DOHH2 (cell line): ENCODE measurements around the gene RABGAP1.

ENCODE experiments used
- H3F3A ChIP-seq: fragments of 200-600 bp; sonication (generic), shearing (Covaris generic); 2 replicates; pipeline ENCODE4 v1.6.0; 2016; ENCODE audit warnings: antibody characterized with exemption, mild to moderate bottlenecking; ENCODE audit not compliant: control insufficient read depth, insufficient read depth
- H3K27ac ChIP-seq: fragments of 200-600 bp; sonication (generic); 2 replicates; pipeline ENCODE4 v1.5.1; 2014; ENCODE audit warnings: low read depth, mild to moderate bottlenecking, low read length, moderate library complexity
- H3K27me3 ChIP-seq: fragments of 200-600 bp; sonication (generic); 2 replicates; pipeline ENCODE4 v1.6.1; 2014; ENCODE audit warnings: mild to moderate bottlenecking, low read length, mixed read lengths; ENCODE audit not compliant: control insufficient read depth
- H3K36me3 ChIP-seq: fragments of 200-600 bp; sonication (generic); 2 replicates; pipeline ENCODE4 v1.6.1; 2014; ENCODE audit warnings: mild to moderate bottlenecking, low read length, moderate library complexity, mixed read lengths; ENCODE audit not compliant: control insufficient read depth
- H3K4me1 ChIP-seq: fragments of 200-600 bp; sonication (generic); 2 replicates; pipeline ENCODE4 v1.6.1; 2014; ENCODE audit warnings: mild to moderate bottlenecking, low read length, mixed read lengths; ENCODE audit not compliant: control insufficient read depth
- H3K4me2 ChIP-seq: fragments of 200-600 bp; sonication (generic); 2 replicates; pipeline ENCODE4 v1.6.0; 2014; ENCODE audit warnings: mild to moderate bottlenecking, low read length, moderate library complexity
- H3K4me3 ChIP-seq: fragments of 200-600 bp; sonication (generic); 2 replicates; pipeline ENCODE4 v1.5.1; 2014; ENCODE audit warnings: mild to moderate bottlenecking, low read length, mixed read lengths
- H3K79me2 ChIP-seq: fragments of 200-600 bp; sonication (generic); 2 replicates; pipeline ENCODE4 v1.6.1; 2014; ENCODE audit warnings: mild to moderate bottlenecking, low read length, mixed read lengths; ENCODE audit not compliant: control insufficient read depth
- H3K9me2 ChIP-seq: fragments of 200-600 bp; sonication (generic); replicated peaks from 2 replicates; pipeline ENCODE4 v1.6.1; 2014; ENCODE audit warnings: mild to moderate bottlenecking, low read length, mixed read lengths; ENCODE audit not compliant: control insufficient read depth
- H3K9me3 ChIP-seq: fragments of 200-600 bp; sonication (generic); 2 replicates; pipeline ENCODE4 v1.6.1; 2014; ENCODE audit warnings: antibody characterized with exemption, low read length, mixed read lengths; ENCODE audit not compliant: control insufficient read depth, insufficient read depth
- H4K20me1 ChIP-seq: fragments of 200-600 bp; sonication (generic); 2 replicates; pipeline ENCODE4 v1.6.0; 2014; ENCODE audit warnings: low read depth, mild to moderate bottlenecking, antibody characterized with exemption, low read length, moderate library complexity; ENCODE audit not compliant: control insufficient read depth, insufficient read depth
- CTCF ChIP-seq: fragments of 200-600 bp; sonication (generic); IDR thresholded peaks from one replicate; pipeline ENCODE4 v1.5.1; 2014; ENCODE audit warnings: antibody characterized with exemption, mild to moderate bottlenecking, low read depth, low read length; ENCODE audit not compliant: poor library complexity, severe bottlenecking
- EZH2phosphoT487 ChIP-seq: fragments of 200-600 bp; sonication (generic); IDR thresholded peaks from 2 replicates; pipeline ENCODE4 v1.6.1; 2017; ENCODE audit warnings: borderline replicate concordance, mild to moderate bottlenecking, antibody characterized with exemption, low read length, moderate library complexity, mixed read lengths

Gene RABGAP1

GRCh38 chr9:123053046-123053445, 112.2 kb downstream of the RABGAP1 start:
- Histone ChIP-seq H4K20me1 (no peaks in the 10 kb centered on the region), H3K9me2 (no peaks in the 10 kb centered on the region), H3K27me3 (no peaks in the 10 kb centered on the region), H3K36me3 (peaks cover 15% of the 10 kb centered on the region), H3K9me3 (no peaks in the 10 kb centered on the region), H3K4me2 (no peak overlapping the region), H3F3A (peaks cover 8% of the 10 kb centered on the region; the same call in 1 of the 2 replicates), H3K27ac (no peak overlapping the region), H3K4me1 (peaks cover 20% of the 10 kb centered on the region), H3K79me2 (no peaks in the 10 kb centered on the region), H3K4me3 (no peak overlapping the region)
- no peak for TF ChIP-seq CTCF
- no peak for TF ChIP-seq EZH2phosphoT487

- peaks cover 15% of the 10 kb centered on the region for H3K36me3 ChIP-seq
- no peak for TF ChIP-seq EZH2phosphoT487
- peaks cover 20% of the 10 kb centered on the region for H3K4me1 ChIP-seq
- no peaks in the 10 kb centered on the region for H3K9me3 ChIP-seq
- no peaks in the 10 kb centered on the region for H4K20me1 ChIP-seq
- no peaks in the 10 kb centered on the region for H3K79me2 ChIP-seq
- no peak overlapping the region for H3K4me2 ChIP-seq
- no peaks in the 10 kb centered on the region for H3K27me3 ChIP-seq
- H3K4me3 ChIP-seq, result no peak overlapping the region
- H3F3A ChIP-seq, result peaks cover 8% of the 10 kb centered on the region; the same call in 1 of the 2 replicates
- no peak overlapping the region for H3K27ac ChIP-seq
- H3K9me2 ChIP-seq, result no peaks in the 10 kb centered on the region
These were observed 112.9 kb downstream of the RABGAP1 start for GRCh38 chr9:123053711-123054110.

- H3K4me3 ChIP-seq, result no peak overlapping the region
- no peak for TF ChIP-seq EZH2phosphoT487
- TF ChIP-seq CTCF, result no peak
- H4K20me1 ChIP-seq, result no peaks in the 10 kb centered on the region
- no peaks in the 10 kb centered on the region for H3K9me2 ChIP-seq
- H3K9me3 ChIP-seq, result no peaks in the 10 kb centered on the region
- H3K4me1 ChIP-seq, result peaks cover 2% of the 10 kb centered on the region
- no peak overlapping the region for H3K27ac ChIP-seq
- no peaks in the 10 kb centered on the region for H3F3A ChIP-seq
- no peaks in the 10 kb centered on the region for H3K27me3 ChIP-seq
- peaks cover 13% of the 10 kb centered on the region for H3K36me3 ChIP-seq
- no peak overlapping the region for H3K4me2 ChIP-seq
- H3K79me2 ChIP-seq, result no peaks in the 10 kb centered on the region
These were observed 118.0 kb downstream of the RABGAP1 start for GRCh38 chr9:123058834-123059233.

- H3K27me3 ChIP-seq, result no peaks in the 10 kb centered on the region
- H3K9me3 ChIP-seq, result no peaks in the 10 kb centered on the region
- TF ChIP-seq EZH2phosphoT487, result no peak
- no peak for TF ChIP-seq CTCF
These were observed 118.8 kb downstream of the RABGAP1 start for GRCh38 chr9:123059472-123060220.

More at GRCh38 chr9:123059472-123060220, 118.8 kb downstream of the RABGAP1 start:
- Histone ChIP-seq H3K9me2 (no peaks in the 10 kb centered on the region), H3K4me1 (no peaks in the 10 kb centered on the region), H3K27ac (no peak overlapping the region), H3K4me3 (no peak overlapping the region), H3K4me2 (no peak overlapping the region), H3K79me2 (no peaks in the 10 kb centered on the region), H3F3A (no peaks in the 10 kb centered on the region), H4K20me1 (no peaks in the 10 kb centered on the region), H3K36me3 (peaks cover 10% of the 10 kb centered on the region)
